ENCODE results near the gene RBM25.
"Not testable (repeated sequence)": the region's sequence is repeated elsewhere in the genome, so short reads cannot be mapped to it uniquely, and the experiment has no call there.

Gene RBM25

GRCh38 chr14:73136387-73137225, 78.3 kb downstream of the RBM25 start, which contains the start of gene PSEN1:
Gene PSEN1 (plus strand): TSS chr14:73136507. CDS start chr14:73148020, 11,513 bp downstream.
- H3K27me3 Mint-ChIP-seq: no peaks in the 10 kb centered on the region
- peak within 1 kb of the TSS; percentile 92 for H3K27ac Mint-ChIP-seq

GRCh38 chr14:73140811-73141323, 82.5 kb downstream of the RBM25 start:
- peaks cover 42% of the 10 kb centered on the region for H3K4me1 Mint-ChIP-seq (ENCODE audit: low read depth)
- peak overlapping the region; percentile 52 for H3K27ac Mint-ChIP-seq
- H3K27me3 Mint-ChIP-seq: no peaks in the 10 kb centered on the region
- no peaks in the 10 kb centered on the region for H3K9me3 Mint-ChIP-seq
- peaks cover 10% of the 10 kb centered on the region for H3K36me3 Mint-ChIP-seq (ENCODE audit: low read depth)
- no peak overlapping the region for H3K4me3 Mint-ChIP-seq

More at GRCh38 chr14:73136387-73137225, 78.3 kb downstream of the RBM25 start, which contains the start of gene PSEN1:
- Mint-ChIP-seq H3K9me3 (peaks cover 5% of the 10 kb centered on the region), H3K4me1 (ENCODE audit: low read depth) (peaks cover 29% of the 10 kb centered on the region), H3K36me3 (ENCODE audit: low read depth) (peaks cover 5% of the 10 kb centered on the region), H3K4me3 (peak within 1 kb of the TSS; percentile 89)

GRCh38 chr14:73142216-73142615, 83.9 kb downstream of the RBM25 start:
- Mint-ChIP-seq H3K4me3 (no peak overlapping the region), H3K9me3 (no peaks in the 10 kb centered on the region), H3K27ac (no peak overlapping the region), H3K4me1 (ENCODE audit: low read depth) (peaks cover 42% of the 10 kb centered on the region), H3K36me3 (ENCODE audit: low read depth) (peaks cover 10% of the 10 kb centered on the region), H3K27me3 (no peaks in the 10 kb centered on the region)

- Mint-ChIP-seq H3K4me1 (ENCODE audit: low read depth) (peaks cover 34% of the 10 kb centered on the region), H3K27ac (peak overlapping the region; percentile 55)
Measured at GRCh38 chr14:73143003-73143402, 84.7 kb downstream of the RBM25 start.

GRCh38 chr14:73143617-73144016, 85.3 kb downstream of the RBM25 start:
- Mint-ChIP-seq H3K4me3 (no peak overlapping the region), H3K9me3 (no peaks in the 10 kb centered on the region), H3K4me1 (ENCODE audit: low read depth) (peaks cover 34% of the 10 kb centered on the region), H3K36me3 (ENCODE audit: low read depth) (peaks cover 10% of the 10 kb centered on the region), H3K27me3 (no peaks in the 10 kb centered on the region), H3K27ac (peak overlapping the region; percentile 54)

More at GRCh38 chr14:73143003-73143402, 84.7 kb downstream of the RBM25 start:
- Mint-ChIP-seq H3K9me3 (no peaks in the 10 kb centered on the region), H3K4me3 (no peak overlapping the region), H3K27me3 (no peaks in the 10 kb centered on the region), H3K36me3 (ENCODE audit: low read depth) (peaks cover 10% of the 10 kb centered on the region)

GRCh38 chr14:73145371-73145770, 87.0 kb downstream of the RBM25 start:
- no peaks in the 10 kb centered on the region for H3K9me3 Mint-ChIP-seq
- peaks cover 33% of the 10 kb centered on the region for H3K4me1 Mint-ChIP-seq (ENCODE audit: low read depth)
- H3K4me3 Mint-ChIP-seq: no peak overlapping the region
- no peak overlapping the region for H3K27ac Mint-ChIP-seq
- no peaks in the 10 kb centered on the region for H3K27me3 Mint-ChIP-seq
- peaks cover 10% of the 10 kb centered on the region for H3K36me3 Mint-ChIP-seq (ENCODE audit: low read depth)

GRCh38 chr14:73146111-73146510, 87.8 kb downstream of the RBM25 start:
- peaks cover 25% of the 10 kb centered on the region for H3K4me1 Mint-ChIP-seq (ENCODE audit: low read depth)
- no peaks in the 10 kb centered on the region for H3K27me3 Mint-ChIP-seq
- peaks cover 5% of the 10 kb centered on the region for H3K36me3 Mint-ChIP-seq (ENCODE audit: low read depth)
- no peak overlapping the region for H3K27ac Mint-ChIP-seq
- no peaks in the 10 kb centered on the region for H3K9me3 Mint-ChIP-seq
- no peak overlapping the region for H3K4me3 Mint-ChIP-seq

- Mint-ChIP-seq H3K27me3 (no peaks in the 10 kb centered on the region), H3K4me3 (no peak overlapping the region), H3K36me3 (ENCODE audit: low read depth) (peaks cover 5% of the 10 kb centered on the region), H3K9me3 (no peaks in the 10 kb centered on the region), H3K27ac (no peak overlapping the region), H3K4me1 (ENCODE audit: low read depth) (peaks cover 7% of the 10 kb centered on the region)
Measured at GRCh38 chr14:73149753-73150152, 91.4 kb downstream of the RBM25 start.

- Mint-ChIP-seq H3K4me1 (ENCODE audit: low read depth) (no peaks in the 10 kb centered on the region), H3K36me3 (ENCODE audit: low read depth) (peaks cover 18% of the 10 kb centered on the region), H3K27ac (no peak overlapping the region), H3K4me3 (no peak overlapping the region), H3K27me3 (no peaks in the 10 kb centered on the region), H3K9me3 (no peaks in the 10 kb centered on the region)
Measured at GRCh38 chr14:73153272-73153671, 94.9 kb downstream of the RBM25 start.

GRCh38 chr14:73162251-73162650, 103.9 kb downstream of the RBM25 start:
- H3K9me3 Mint-ChIP-seq: no peaks in the 10 kb centered on the region
- peaks cover 57% of the 10 kb centered on the region for H3K36me3 Mint-ChIP-seq (ENCODE audit: low read depth)
- H3K27me3 Mint-ChIP-seq: no peaks in the 10 kb centered on the region
- H3K27ac Mint-ChIP-seq: no peak overlapping the region
- no peaks in the 10 kb centered on the region for H3K4me1 Mint-ChIP-seq (ENCODE audit: low read depth)
- no peak overlapping the region for H3K4me3 Mint-ChIP-seq

- no peaks in the 10 kb centered on the region for H3K27me3 Mint-ChIP-seq
- no peaks in the 10 kb centered on the region for H3K9me3 Mint-ChIP-seq
- H3K36me3 Mint-ChIP-seq (ENCODE audit: low read depth): peaks cover 51% of the 10 kb centered on the region
- H3K4me1 Mint-ChIP-seq (ENCODE audit: low read depth): no peaks in the 10 kb centered on the region
- no peak overlapping the region for H3K4me3 Mint-ChIP-seq
- no peak overlapping the region for H3K27ac Mint-ChIP-seq
Measured at GRCh38 chr14:73166399-73166798, 108.1 kb downstream of the RBM25 start.

GRCh38 chr14:73167727-73168126, 109.4 kb downstream of the RBM25 start:
- H3K27ac Mint-ChIP-seq: no peak overlapping the region
- no peak overlapping the region for H3K4me3 Mint-ChIP-seq
- no peaks in the 10 kb centered on the region for H3K9me3 Mint-ChIP-seq
- H3K4me1 Mint-ChIP-seq (ENCODE audit: low read depth): no peaks in the 10 kb centered on the region
- no peaks in the 10 kb centered on the region for H3K27me3 Mint-ChIP-seq
- peaks cover 45% of the 10 kb centered on the region for H3K36me3 Mint-ChIP-seq (ENCODE audit: low read depth)

GRCh38 chr14:73168274-73168673, 109.9 kb downstream of the RBM25 start:
- Mint-ChIP-seq H3K36me3 (ENCODE audit: low read depth) (peaks cover 43% of the 10 kb centered on the region), H3K27ac (no peak overlapping the region), H3K4me3 (no peak overlapping the region), H3K9me3 (no peaks in the 10 kb centered on the region), H3K27me3 (no peaks in the 10 kb centered on the region), H3K4me1 (ENCODE audit: low read depth) (no peaks in the 10 kb centered on the region)

GRCh38 chr14:73168691-73169090, 110.4 kb downstream of the RBM25 start:
- Mint-ChIP-seq H3K36me3 (ENCODE audit: low read depth) (peaks cover 41% of the 10 kb centered on the region), H3K27ac (no peak overlapping the region)

GRCh38 chr14:73169855-73170254, 111.5 kb downstream of the RBM25 start:
- not testable (repeated sequence) for H3K27ac Mint-ChIP-seq

More at GRCh38 chr14:73168691-73169090, 110.4 kb downstream of the RBM25 start:
- Mint-ChIP-seq H3K4me3 (no peak overlapping the region), H3K27me3 (no peaks in the 10 kb centered on the region), H3K9me3 (no peaks in the 10 kb centered on the region), H3K4me1 (ENCODE audit: low read depth) (no peaks in the 10 kb centered on the region)

More at GRCh38 chr14:73169855-73170254, 111.5 kb downstream of the RBM25 start:
- H3K36me3 Mint-ChIP-seq (ENCODE audit: low read depth): peaks cover 40% of the 10 kb centered on the region
- not testable (repeated sequence) for H3K4me1 Mint-ChIP-seq (ENCODE audit: low read depth); H3K4me3 Mint-ChIP-seq; H3K9me3 Mint-ChIP-seq; H3K27me3 Mint-ChIP-seq
